NCI-H1694 treated with DMSO at 0.1 percent for 48 hours (cell line): ENCODE measurements around the gene TRMT61A.
A peak's percentile ranks its signal among the peaks of the same experiment; 100 is the strongest.

Source experiments
- DNase-seq: peaks from one replicate; lab custom pipeline; 2025; lab: John Stamatoyannopoulos, UW

The TRMT61A gene

DNA sequence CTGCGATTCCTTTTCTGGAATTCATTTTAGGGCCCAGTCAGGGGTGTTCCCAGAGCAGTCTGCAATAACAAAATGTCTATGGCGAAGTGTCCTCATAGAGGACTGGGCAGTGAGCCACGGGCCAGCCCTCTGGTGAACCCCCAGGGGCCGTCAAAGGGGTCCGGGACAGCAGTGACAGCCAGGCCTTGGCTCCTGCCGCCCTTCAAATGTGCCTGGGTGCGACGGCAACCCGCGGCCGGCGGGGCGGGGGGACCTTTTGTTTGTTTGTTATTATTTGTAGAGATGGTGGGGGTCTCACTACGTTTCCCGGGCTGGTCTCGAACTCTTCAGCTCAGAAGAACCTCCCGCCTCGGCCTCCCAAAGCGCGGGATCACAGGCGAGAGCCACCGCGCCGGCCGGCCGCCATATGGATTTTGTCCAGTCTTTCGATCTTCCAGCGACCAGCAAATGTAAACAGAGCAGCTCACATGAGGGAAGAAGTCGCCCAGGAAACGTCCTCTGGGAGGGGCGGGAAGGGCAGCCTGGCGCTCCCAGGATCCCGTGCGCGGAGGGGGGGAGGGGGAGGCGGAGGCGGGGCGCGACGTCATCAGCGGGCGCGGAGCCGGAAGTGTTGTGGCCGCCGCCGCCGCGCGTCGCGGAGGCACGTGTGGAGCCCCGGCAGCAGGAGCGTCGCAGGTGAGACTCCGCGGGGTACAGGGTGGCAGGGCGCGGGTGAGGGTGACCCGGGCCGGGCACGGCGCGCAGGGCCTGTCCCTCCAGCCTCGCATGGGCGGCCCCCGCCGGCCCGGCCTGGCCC lies at the start of gene TRMT61A:
TRMT61A (plus strand) TSS at position 610 of the 796 bp plus-strand sequence. CDS start 783 bp downstream, outside the sequence.
- DNase-seq: peak; percentile 93

DNA sequence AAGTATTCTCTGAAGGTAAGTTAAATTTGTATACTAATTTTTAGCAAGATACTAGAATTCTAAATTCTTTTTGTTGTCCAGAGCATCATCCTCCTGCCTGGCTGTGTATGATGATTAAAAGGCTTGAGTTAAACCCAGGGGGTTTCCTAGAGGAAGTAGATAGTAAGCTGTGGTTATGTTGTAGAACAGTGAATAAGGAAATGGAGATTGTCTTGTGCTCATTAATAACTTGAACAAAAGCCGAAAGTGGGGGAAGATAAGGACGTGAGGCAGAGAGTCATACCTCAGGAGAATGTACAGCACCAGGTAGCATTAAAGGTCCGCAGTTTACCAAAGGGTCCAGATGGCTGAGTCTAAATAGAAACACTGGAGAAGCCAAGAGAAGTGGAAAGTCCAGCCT lies 48.4 kb upstream of the TRMT61A start:
- DNase-seq: no peak

DNA sequence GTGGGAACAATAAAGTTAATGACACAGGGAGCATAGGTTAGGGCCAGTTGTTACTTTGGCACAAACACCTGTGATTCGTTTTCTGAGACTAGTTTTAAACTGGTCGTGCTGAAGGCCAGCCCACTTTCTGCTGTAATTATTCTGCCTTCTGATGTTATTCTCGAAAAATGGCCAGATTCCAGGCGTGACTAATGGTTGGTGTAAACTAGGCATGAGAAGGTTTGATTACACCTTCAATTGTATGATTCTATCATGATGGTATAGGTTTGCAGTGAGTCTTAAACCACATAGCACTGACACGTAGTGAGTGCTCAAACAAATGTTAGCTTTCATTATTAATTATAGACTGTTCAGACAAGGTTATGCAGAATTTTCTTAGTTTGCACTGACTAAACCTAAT lies 45.4 kb upstream of the TRMT61A start:
- DNase-seq: peak; percentile 37

DNA sequence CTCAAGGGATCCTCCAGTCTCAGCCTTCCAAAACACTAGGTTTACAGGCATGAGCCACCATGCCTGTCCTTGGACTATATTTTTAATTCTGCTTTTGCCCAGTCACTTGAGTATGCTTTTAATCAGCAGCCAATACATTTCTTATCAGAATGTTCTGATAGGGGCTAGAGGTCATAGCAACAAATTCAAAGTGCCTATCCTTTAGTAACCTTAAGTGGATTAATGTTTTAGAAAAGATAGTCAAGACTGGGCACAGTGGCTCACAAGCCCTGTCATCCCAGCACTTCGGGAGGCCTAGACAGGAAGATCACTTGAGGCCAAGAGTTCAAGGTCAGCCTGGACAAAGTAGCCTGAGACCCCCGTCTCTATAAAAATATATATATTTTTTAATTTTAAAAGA lies 43.5 kb upstream of the TRMT61A start:
- DNase-seq: no peak

DNA sequence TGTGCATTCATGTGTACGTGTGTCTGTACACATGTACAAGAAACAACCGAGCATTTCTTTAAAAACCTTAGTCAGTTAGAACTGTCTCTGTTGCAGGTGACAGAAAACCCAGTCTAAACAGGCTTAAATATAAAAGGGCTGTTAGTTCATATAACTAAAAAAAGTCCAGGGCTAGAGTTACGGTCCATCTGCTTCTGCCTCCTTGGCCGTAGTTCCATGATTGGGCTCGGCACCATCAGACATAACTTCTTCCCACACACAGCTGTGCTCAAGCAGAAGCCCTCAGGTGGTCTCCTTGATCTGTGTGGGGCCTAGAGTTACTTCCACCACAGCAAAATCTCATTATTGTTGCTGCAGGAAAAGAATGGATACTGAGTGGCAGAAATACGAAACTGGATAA lies 40.9 kb upstream of the TRMT61A start:
- no peak for DNase-seq

DNA sequence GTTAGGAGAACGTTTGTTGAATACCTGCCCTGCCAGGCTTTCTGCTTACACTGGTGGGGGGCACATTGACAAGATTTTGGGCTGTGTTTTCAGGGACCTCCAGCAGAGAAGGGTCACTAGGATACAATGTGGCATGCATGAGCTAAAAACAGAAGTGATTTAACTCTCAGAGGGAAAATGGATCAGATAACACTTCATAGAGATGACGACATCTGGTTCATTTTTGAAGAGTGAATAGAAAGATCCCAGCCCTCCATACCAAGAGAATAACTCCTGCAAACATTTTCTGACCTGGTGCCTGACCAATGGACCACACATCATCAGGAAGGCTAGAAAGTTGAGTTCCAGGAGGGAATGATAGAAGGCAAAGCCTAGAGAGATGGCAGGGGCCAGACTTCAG lies 40.0 kb upstream of the TRMT61A start:
- no peak for DNase-seq

DNA sequence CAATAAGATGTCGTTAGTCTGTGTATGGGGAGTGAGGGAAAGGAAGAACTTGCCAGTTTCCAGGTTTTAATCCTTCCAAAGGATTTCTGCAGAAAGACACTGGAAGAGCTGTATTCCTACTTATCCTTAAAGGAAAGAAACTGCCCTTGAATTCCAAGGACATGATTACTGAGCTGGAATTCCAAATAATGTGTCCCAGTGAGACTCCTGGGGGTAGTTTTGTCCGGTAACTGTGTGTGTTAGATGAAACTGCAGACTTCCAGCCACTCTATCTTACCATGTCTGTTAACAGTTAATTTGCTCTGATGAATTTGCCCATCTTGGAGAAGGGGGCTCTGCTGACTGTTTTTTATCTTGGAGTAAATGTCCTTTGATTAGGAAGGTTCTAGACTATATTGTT lies 39.4 kb upstream of the TRMT61A start:
- no peak for DNase-seq

DNA sequence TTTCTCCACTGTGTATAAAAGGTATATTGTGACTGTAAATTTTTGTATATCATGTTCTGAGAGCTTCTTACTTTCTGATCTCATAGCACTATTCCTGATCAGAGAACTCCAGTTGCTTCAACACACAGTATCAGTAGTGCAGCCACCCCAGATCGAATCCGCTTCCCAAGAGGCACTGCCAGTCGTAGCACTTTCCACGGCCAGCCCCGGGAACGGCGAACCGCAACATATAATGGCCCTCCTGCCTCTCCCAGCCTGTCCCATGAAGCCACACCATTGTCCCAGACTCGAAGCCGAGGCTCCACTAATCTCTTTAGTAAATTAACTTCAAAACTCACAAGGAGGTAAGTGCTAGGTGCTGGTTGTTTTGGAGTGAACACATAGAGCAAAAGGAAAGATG lies 37.3 kb upstream of the TRMT61A start:
- DNase-seq: no peak

DNA sequence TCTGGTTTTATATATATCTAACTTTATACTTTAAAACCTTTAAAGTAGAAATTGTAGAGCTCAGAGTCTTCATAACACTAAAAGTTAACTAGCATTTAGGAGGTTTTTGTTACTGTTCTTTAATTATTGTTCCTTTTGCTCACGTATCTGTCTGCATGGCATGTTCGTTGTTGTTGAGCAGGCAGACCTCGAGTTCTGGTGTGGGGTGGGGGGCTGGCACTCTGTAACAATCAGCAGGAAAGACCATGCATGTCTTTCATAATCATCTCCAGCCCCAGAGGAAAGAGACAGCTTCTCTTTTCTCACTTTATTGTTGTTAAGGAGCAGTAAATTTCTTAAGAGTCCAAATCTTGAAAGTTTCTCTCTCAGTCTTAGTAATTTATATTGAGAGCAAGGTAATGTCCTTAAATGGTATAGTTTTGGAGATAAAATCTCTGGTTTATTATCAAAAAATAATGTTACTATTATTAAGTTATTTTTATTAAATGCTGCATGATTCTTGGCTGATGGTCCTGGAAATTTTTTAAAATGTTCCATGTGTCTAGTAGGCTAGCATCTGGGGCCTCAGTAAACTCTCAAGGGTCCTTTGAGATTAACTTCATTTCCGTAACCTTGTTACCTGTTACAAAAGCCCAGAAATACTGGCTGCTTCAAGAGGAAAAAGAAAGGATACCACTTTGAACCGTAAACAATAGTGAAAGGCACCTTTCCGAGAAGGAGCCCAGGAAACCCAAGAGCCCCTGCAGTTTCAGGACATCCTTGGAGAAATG lies 36.7 kb upstream of the TRMT61A start:
- no peak for DNase-seq

DNA sequence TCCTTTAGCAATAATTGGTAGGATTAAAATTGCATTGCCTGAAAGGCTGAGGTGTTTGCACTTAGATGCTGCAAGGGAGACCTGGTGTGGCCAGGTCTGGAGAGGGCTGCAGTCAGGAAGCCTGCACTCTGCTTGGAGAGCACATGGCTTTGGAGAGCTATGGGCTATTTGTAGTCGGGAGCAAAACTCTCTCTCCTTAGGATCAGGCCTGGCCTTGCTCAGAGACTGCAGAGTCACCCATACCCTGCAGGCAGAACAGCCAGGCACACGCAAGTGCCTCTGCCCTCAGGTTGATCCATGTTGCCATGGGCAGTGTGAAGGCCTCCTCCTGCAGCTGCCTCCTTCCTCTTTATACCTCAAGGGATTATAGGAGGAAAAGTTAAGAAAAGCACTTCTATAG lies 33.1 kb upstream of the TRMT61A start:
- DNase-seq: no peak

DNA sequence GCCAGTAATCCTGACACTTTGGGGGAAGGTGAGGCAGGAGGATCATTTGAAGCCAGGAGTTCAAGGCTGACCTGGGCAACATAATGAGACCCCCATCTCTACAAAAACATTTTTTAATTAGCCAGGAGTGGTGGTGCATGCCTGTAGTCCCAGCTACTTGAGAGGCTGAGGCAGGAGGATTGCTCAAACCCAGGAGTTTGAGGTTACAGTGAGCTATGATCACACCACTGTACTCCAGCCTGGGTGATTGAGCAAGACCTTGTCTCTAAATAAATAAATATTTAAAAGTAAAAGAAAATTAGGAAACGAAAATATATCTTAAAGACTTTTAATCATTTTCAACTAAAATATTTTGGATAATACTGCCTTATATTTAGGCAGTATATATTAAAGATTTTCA lies 32.2 kb upstream of the TRMT61A start:
- no peak for DNase-seq

DNA sequence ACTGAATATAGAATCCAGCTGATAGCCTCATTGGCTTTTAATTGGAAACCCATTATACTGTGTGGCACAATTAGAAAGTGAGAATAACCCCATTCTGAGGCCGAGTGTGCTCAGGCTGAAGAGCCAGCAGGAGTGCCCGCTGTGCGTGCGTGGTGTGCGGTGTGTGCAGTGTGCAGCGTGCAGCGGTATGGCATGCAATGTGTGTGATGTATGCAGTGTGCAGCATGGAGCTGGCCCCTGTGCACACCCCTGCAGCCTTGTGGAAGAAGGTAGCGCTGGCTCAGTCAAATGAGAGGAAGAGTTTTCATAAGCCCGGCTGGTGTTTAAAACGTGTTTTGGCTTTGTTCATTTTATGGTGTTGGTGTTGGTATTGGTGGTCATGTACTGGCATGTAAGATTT lies 29.3 kb upstream of the TRMT61A start:
- DNase-seq: no peak

DNA sequence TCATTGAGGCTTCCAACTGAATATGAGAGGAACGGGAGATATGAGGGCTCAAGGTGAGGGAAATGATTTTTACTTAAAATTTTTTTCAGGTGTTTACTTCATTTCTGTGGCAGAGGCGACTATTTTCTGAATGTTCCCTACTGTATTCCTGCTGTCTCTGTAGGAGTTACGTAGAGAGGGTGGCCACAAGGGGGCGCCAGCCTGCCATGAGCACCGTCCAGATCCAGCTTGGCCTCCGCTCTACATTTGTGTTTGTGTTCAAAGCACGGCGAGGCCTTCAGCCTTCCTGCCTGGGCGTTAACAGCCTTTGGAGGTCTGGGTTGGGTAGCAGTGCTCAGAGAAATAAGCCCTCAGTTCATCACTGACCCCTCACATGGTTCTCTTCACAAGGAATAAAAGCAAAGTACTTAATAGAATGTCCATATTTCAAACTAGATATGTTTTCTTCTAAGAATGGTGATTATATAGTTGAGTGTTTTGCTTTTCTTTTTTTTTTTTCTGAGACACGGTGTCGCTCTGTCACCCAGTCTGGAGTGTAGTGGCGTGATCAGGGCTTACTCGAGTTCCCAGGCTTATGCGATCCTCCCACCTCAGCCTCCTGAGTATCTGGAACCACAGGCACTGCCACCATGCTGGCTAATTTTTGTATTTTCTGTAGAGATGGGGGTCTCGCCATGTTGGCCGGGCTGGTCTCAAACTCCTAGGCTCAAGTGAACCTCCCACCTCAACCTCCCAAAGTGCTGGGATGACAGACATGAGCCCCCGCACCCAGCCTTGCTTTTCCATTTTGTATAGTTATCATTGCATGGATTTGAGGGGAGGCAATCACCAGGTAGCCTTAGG lies 28.6 kb upstream of the TRMT61A start:
- peak; percentile 99 for DNase-seq

DNA sequence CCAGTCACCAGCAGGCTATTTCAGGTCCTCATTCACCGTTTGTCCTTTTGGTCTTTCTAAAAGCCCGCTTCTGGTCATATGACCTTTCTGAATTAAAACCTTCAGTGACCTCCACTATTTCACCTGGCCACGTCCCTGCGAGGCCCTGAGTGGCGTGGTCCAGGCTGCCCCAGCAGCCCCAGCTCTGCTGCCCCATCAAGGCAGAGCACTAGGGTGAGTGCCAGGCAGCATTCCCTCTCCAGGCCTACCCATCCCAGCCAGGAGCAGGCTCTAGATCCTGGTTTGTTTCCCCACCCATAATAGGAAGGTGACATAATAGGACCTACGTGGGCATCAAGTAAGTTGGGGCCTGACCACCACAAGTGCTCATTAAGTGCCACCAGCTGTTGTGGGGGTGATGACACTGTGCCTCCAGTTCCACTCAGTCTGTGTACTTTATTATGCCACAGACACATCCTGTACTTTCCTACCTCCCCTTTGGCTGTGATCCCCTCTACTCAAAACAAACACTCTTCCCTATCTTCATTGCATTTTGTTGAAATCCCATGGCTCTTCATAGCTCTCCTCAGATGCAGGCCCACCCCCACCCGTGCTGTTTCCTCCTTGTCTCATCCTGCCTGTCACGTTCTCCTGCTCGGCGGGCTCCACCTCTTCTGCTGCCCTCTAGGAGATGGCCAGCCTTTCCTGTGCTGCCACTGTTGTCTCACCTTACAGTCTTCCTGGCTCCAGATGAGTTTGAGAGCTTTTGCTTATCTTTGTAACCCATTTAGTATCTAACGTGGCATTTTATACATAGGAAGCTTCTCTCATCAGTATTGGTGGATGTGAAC lies 27.7 kb upstream of the TRMT61A start:
- no peak for DNase-seq

DNA sequence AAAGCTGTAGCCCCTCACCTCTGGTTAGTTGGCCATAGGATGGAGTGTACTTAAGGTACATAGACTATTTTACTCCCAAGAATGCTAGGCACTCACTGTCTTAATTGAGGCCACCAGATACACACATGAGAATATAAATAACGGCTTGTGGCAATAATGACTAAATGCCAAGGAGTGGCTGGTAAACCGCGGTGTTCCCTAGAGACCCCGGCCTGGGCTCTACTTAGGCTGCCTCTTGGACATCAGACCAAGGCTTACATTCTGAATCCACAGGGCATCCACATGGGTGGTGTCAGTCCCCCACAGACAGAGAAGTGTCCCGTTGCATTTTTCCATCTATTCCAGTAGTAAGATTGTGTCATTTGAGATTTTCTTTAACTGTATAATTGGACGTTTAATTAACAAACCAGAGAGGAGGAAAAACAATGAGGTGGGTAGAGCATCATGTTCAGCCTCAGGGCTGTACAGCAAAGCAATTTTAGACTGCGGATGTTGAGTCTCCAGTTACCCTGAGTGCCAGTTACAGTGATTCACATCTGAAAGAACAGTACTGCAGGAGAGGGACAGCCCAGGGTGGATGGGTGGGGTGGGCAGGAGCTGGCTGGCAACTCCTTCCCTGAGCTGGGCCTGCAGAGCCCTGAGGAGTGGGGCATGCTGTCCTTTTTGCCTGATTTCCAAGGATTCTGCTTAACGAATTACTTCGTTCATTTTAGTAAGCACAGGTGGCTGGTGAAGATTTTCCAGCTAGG lies 26.9 kb upstream of the TRMT61A start:
- DNase-seq: no peak

DNA sequence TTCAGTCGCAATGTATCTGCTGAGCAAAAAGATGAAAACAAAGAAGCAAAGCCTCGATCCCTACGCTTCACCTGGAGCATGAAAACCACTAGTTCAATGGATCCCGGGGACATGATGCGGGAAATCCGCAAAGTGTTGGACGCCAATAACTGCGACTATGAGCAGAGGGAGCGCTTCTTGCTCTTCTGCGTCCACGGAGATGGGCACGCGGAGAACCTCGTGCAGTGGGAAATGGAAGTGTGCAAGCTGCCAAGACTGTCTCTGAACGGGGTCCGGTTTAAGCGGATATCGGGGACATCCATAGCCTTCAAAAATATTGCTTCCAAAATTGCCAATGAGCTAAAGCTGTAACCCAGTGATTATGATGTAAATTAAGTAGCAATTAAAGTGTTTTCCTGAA lies 26.1 kb upstream of the TRMT61A start:
- no peak for DNase-seq

DNA sequence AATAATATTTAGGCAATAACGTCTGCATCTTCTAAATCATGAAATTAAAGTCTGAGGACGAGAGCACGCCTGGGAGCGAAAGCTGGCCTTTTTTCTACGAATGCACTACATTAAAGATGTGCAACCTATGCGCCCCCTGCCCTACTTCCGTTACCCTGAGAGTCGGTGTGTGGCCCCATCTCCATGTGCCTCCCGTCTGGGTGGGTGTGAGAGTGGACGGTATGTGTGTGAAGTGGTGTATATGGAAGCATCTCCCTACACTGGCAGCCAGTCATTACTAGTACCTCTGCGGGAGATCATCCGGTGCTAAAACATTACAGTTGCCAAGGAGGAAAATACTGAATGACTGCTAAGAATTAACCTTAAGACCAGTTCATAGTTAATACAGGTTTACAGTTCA lies 25.7 kb upstream of the TRMT61A start:
- DNase-seq: no peak

DNA sequence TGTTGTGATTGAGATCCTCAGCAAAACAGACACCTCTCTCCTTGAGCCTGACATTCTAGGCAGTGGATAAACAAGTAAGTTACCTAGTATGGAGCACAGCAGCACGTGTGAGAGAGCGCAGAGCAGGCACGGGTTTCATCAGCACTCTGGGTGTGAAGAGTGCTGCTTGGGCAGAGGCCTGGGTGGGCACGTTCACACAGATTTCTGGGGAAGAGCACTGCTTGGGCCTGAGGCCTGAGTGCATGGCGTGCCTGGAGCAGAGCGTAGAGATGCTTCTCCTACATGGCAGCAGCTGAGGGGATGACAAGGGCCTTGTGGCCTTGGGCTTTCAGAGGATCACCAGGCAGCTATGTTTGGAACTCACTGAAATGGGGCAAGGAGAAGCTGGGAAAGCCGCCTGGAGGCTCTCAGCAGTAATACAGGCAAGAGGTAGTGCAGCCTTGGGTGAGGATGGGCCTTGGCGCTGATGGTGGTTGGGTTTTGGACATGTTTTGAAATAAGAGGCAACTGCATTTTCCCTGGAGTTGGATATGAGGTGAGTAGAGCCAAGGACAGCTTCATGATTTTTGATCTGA lies 23.9 kb upstream of the TRMT61A start:
- no peak for DNase-seq

DNA sequence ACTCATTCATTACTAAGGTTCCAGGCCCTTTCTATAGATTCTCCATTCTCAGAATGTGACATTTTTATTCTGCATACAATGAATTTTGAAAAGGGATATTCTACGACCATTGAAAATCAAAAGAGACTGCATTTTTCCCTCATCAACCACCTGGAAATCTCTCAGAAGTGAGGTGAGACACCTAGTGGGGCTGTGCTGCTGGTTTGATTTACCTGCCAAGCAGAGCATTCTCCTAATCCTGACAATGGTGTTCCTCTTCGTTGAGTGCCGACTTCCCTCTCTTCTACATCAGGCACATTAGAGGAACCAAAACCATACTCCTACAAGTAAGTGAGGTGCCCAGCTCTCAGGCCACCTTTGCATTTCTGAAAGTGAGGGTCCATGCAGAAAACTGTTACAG lies 21.2 kb upstream of the TRMT61A start:
- DNase-seq: no peak

DNA sequence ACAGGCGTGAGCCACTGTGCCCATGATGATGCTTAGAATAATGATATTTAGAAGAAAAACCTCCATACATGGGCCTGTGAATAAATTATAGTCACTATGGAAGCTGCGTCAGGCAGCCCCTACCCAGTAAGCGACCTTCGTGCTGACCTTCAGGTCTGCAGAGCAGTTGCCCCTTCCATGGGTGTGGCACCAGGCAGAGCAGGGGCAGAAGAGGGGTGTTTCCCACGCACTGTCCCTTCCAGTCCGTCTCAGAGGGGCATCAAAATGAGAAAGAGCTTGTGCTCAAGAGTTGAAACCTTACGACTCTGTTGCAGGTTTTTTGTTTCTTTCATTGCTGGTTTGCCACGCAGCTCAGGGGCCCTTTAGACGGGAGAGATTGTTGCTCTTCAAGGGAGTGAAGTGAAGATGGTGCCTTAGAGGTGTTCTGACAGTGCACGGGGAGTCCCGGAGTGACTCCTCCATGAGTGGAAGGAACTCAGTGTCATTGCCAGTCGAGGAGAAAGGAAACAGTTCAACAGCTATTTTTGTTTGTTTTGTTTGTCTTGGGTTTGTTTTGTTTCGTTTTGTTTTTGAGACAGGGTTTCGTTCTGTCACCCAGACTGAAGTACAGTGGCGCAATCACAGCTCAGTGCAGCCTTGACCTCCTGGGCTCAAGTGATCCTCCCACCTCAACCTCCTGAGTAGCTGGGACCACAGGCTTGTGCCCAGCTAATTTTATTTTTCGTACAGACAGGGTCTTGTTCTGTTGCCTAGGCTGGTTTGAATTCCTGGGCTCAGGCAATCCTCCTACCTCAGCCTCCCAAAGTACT lies 20.3 kb upstream of the TRMT61A start:
- DNase-seq: no peak
